ENCODE results near the gene WWC2.
"Not testable (repeated sequence)": the region's sequence is repeated elsewhere in the genome, so short reads cannot be mapped to it uniquely, and the experiment has no call there.

WWC2 gene

GRCh38 chr4:183152232-183152631 is 53.2 kb downstream of the WWC2 start:
- not testable (repeated sequence) for H3K9me3 ChIP-seq (ENCODE audit: low read length); H3K36me3 ChIP-seq (ENCODE audit: insufficient read depth, low read length); H2AFZ ChIP-seq (ENCODE audit: low read depth, low read length); H3K27me3 ChIP-seq (ENCODE audit: insufficient read depth, low read length); H3K4me3 ChIP-seq (ENCODE audit: low read length)
- H3K4me1 ChIP-seq (ENCODE audit: insufficient read depth, low read length), result peaks cover 14% of the 10 kb centered on the region

GRCh38 chr4:183153190-183153916 is 54.3 kb downstream of the WWC2 start:
- no peak overlapping the region for H3K4me3 ChIP-seq (ENCODE audit: low read length)
- H3K36me3 ChIP-seq (ENCODE audit: insufficient read depth, low read length), result no peaks in the 10 kb centered on the region

GRCh38 chr4:183154701-183155391 is 55.8 kb downstream of the WWC2 start:
- Histone ChIP-seq H3K36me3 (ENCODE audit: insufficient read depth, low read length) (no peaks in the 10 kb centered on the region), H2AFZ (ENCODE audit: low read depth, low read length) (no peak overlapping the region), H3K4me3 (ENCODE audit: low read length) (no peak overlapping the region), H3K9me3 (ENCODE audit: low read length) (no peaks in the 10 kb centered on the region), H3K4me1 (ENCODE audit: insufficient read depth, low read length) (peaks cover 12% of the 10 kb centered on the region), H3K27me3 (ENCODE audit: insufficient read depth, low read length) (no peaks in the 10 kb centered on the region)

More at GRCh38 chr4:183153190-183153916, 54.3 kb downstream of the WWC2 start:
- no peaks in the 10 kb centered on the region for H3K9me3 ChIP-seq (ENCODE audit: low read length)
- peaks cover 12% of the 10 kb centered on the region for H3K4me1 ChIP-seq (ENCODE audit: insufficient read depth, low read length)
- no peaks in the 10 kb centered on the region for H3K27me3 ChIP-seq (ENCODE audit: insufficient read depth, low read length)
- H2AFZ ChIP-seq (ENCODE audit: low read depth, low read length), result no peak overlapping the region

GRCh38 chr4:183155450-183156184 is 56.6 kb downstream of the WWC2 start:
- no peak overlapping the region for H2AFZ ChIP-seq (ENCODE audit: low read depth, low read length)
- no peaks in the 10 kb centered on the region for H3K36me3 ChIP-seq (ENCODE audit: insufficient read depth, low read length)
- no peaks in the 10 kb centered on the region for H3K27me3 ChIP-seq (ENCODE audit: insufficient read depth, low read length)
- H3K9me3 ChIP-seq (ENCODE audit: low read length), result no peaks in the 10 kb centered on the region
- no peak overlapping the region for H3K4me3 ChIP-seq (ENCODE audit: low read length)
- H3K4me1 ChIP-seq (ENCODE audit: insufficient read depth, low read length), result peaks cover 12% of the 10 kb centered on the region

DNA sequence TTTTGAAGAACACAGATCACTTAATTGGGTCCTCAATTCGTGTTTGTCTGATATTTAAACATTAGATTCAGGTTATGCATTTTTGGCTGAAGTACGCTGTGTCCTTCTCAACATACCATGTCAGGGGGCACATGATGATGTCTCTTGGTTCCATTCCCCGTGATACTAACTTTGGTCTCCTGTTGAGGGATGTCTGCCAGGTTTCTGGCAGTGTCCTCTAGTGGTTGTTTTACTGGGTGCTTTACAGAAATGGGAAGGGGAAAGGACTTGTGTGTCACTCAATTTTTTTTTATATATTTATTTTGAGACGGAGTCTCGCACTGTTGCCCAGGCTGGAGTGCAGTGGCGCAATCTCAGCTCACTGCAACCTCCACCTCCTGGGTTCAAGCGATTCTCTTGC is 58.2 kb downstream of the WWC2 start:
- Histone ChIP-seq H3K36me3 (ENCODE audit: insufficient read depth, low read length) (no peaks in the 10 kb centered on the region), H3K4me1 (ENCODE audit: insufficient read depth, low read length) (peaks cover 12% of the 10 kb centered on the region), H3K4me3 (ENCODE audit: low read length) (no peak overlapping the region), H3K27me3 (ENCODE audit: insufficient read depth, low read length) (no peaks in the 10 kb centered on the region), H2AFZ (ENCODE audit: low read depth, low read length) (no peak overlapping the region), H3K9me3 (ENCODE audit: low read length) (no peaks in the 10 kb centered on the region)

DNA sequence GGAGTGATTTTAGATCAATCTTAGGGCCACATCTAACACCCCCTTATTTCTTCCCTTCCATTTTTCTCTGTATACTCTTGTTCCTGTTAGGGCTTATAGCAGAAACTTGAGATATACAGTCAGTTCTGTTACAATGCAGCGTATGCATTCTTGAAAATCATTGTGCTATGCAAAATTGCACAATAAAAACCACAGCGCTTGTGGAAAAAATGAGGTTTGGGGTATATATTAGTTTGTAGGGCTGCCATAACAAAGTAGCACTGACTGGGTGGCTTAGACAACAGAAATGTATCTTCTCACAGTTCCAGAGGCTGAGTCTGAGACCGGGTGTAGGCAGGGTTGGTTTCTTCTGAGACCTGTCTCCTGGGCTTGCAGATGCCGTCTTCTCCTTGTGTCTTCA is 59.0 kb downstream of the WWC2 start:
- Histone ChIP-seq H3K27me3 (ENCODE audit: insufficient read depth, low read length) (no peaks in the 10 kb centered on the region), H2AFZ (ENCODE audit: low read depth, low read length) (no peak overlapping the region), H3K36me3 (ENCODE audit: insufficient read depth, low read length) (no peaks in the 10 kb centered on the region), H3K4me1 (ENCODE audit: insufficient read depth, low read length) (peaks cover 12% of the 10 kb centered on the region), H3K4me3 (ENCODE audit: low read length) (no peak overlapping the region), H3K9me3 (ENCODE audit: low read length) (no peaks in the 10 kb centered on the region)

DNA sequence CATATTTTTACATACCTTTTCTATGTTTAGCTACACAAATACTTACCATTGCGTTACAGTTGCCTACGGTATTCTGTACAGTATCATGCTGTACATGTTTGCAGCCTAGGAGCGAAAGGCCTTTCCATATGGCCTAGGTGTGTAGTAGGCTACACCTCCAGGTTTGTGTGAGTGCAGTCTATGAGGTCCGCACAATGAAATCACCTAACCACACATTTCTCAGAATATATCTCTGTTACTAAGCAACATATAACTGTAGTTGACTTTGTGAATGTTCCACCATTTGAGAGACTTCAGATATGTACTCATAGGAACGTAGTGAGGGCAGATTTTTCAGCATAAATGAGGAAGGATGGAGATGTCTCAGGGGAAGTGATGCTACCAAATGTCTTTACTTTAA is 62.6 kb downstream of the WWC2 start:
- Histone ChIP-seq H3K4me1 (ENCODE audit: insufficient read depth, low read length) (peaks cover 5% of the 10 kb centered on the region), H3K36me3 (ENCODE audit: insufficient read depth, low read length) (no peaks in the 10 kb centered on the region), H2AFZ (ENCODE audit: low read depth, low read length) (no peak overlapping the region), H3K27me3 (ENCODE audit: insufficient read depth, low read length) (no peaks in the 10 kb centered on the region), H3K4me3 (ENCODE audit: low read length) (no peak overlapping the region), H3K9me3 (ENCODE audit: low read length) (no peaks in the 10 kb centered on the region)

GRCh38 chr4:183163135-183163534 is 64.1 kb downstream of the WWC2 start:
- Histone ChIP-seq H3K27me3 (ENCODE audit: insufficient read depth, low read length) (no peaks in the 10 kb centered on the region), H3K36me3 (ENCODE audit: insufficient read depth, low read length) (no peaks in the 10 kb centered on the region), H3K4me1 (ENCODE audit: insufficient read depth, low read length) (peaks cover 5% of the 10 kb centered on the region), H3K4me3 (ENCODE audit: low read length) (no peak overlapping the region), H3K9me3 (ENCODE audit: low read length) (no peaks in the 10 kb centered on the region), H2AFZ (ENCODE audit: low read depth, low read length) (no peak overlapping the region)

DNA sequence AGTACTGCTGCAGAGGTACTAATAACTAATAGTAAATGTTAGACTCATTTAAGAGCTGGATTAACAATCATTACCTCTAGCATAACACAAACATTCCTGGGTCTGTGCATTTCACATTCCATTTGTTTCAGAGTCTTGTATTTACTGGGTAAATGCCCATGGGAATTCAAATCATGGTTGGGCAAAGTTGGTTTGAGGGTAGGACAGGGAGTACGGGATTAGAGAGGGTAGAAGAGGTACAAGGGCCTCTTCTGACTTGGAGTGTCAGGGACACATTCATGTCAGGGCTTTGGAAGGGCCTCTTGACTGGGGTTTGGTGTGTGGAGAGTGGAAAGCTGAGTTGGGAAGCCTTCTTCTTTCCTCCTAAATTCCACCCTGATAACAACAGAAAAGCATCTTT is 65.9 kb downstream of the WWC2 start:
- Histone ChIP-seq H3K9me3 (ENCODE audit: low read length) (no peaks in the 10 kb centered on the region), H3K4me1 (ENCODE audit: insufficient read depth, low read length) (peaks cover 5% of the 10 kb centered on the region), H3K4me3 (ENCODE audit: low read length) (no peak overlapping the region), H3K27me3 (ENCODE audit: insufficient read depth, low read length) (no peaks in the 10 kb centered on the region), H3K36me3 (ENCODE audit: insufficient read depth, low read length) (no peaks in the 10 kb centered on the region), H2AFZ (ENCODE audit: low read depth, low read length) (no peak overlapping the region)

DNA sequence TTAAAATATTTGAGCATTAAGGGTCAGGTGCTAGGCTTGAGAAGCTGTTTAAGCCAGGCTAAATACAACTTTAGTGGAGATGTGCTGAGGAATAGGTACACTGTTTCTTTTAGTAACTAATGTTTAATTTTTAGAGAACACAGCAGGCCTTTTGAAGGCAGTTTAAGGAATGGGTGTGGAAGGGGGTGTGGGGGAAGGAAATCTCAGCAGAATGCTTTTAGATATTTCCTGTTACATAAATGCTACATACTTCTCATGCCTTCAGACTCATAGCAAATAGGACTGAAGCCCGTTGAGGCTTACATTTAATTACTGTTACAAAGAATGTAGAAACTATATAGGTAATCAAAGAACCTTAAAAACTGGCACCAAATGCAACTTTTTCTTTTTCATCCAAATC is 66.3 kb downstream of the WWC2 start:
- Histone ChIP-seq H2AFZ (ENCODE audit: low read depth, low read length) (no peak overlapping the region), H3K36me3 (ENCODE audit: insufficient read depth, low read length) (no peaks in the 10 kb centered on the region), H3K9me3 (ENCODE audit: low read length) (no peaks in the 10 kb centered on the region), H3K4me1 (ENCODE audit: insufficient read depth, low read length) (peaks cover 5% of the 10 kb centered on the region), H3K27me3 (ENCODE audit: insufficient read depth, low read length) (no peaks in the 10 kb centered on the region), H3K4me3 (ENCODE audit: low read length) (no peak overlapping the region)

- Histone ChIP-seq H3K4me3 (ENCODE audit: low read length) (no peak overlapping the region), H3K4me1 (ENCODE audit: insufficient read depth, low read length) (peaks cover 12% of the 10 kb centered on the region), H2AFZ (ENCODE audit: low read depth, low read length) (no peak overlapping the region), H3K36me3 (ENCODE audit: insufficient read depth, low read length) (no peaks in the 10 kb centered on the region), H3K27me3 (ENCODE audit: insufficient read depth, low read length) (no peaks in the 10 kb centered on the region), H3K9me3 (ENCODE audit: low read length) (no peaks in the 10 kb centered on the region)
Observed at GRCh38 chr4:183170894-183171293, 71.8 kb downstream of the WWC2 start.

DNA sequence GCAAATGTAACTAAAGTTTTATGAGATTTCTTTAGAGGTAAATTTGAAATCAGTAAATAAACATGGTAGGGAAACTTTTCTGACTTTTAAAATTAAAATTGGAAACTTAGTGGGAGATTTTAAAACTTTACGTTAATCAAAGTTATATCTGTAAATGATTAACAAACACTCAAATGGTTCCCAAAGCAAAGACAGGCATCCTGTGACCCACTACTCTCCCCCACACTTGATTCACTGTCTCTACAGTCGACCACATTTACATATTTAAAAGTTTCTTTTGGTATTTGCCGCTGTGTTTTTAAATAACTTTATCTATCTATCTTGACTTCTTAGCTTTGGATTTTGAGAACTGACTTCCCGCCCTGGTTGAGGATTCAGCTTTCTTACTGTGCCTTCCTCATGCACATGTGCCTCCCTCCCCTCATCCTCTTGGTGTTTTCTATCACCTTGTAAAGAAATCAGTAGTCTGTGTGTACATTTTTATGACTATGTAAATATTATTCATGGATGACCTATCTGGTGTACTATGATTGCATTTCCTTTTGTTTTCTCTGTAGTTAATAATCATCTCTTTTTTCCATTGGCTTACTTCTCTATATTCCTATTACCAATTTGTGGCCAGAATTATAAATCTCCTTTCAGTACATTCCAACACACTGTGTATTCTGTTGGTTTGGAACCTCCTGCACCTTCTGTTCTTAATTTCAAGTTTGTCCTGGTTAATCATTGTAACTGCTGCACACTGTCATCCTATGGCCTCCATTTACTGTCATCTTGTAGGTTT is 72.6 kb downstream of the WWC2 start:
- H3K4me1 ChIP-seq (ENCODE audit: insufficient read depth, low read length), result peaks cover 14% of the 10 kb centered on the region

GRCh38 chr4:183172881-183173280 is 73.8 kb downstream of the WWC2 start:
- no peak overlapping the region for H3K4me3 ChIP-seq (ENCODE audit: low read length)
- no peaks in the 10 kb centered on the region for H3K27me3 ChIP-seq (ENCODE audit: insufficient read depth, low read length)
- no peaks in the 10 kb centered on the region for H3K36me3 ChIP-seq (ENCODE audit: insufficient read depth, low read length)

More for the DNA sequence above, 72.6 kb downstream of the WWC2 start:
- no peaks in the 10 kb centered on the region for H3K9me3 ChIP-seq (ENCODE audit: low read length)
- no peaks in the 10 kb centered on the region for H3K27me3 ChIP-seq (ENCODE audit: insufficient read depth, low read length)
- no peaks in the 10 kb centered on the region for H3K36me3 ChIP-seq (ENCODE audit: insufficient read depth, low read length)
- no peak overlapping the region for H2AFZ ChIP-seq (ENCODE audit: low read depth, low read length)
- no peak overlapping the region for H3K4me3 ChIP-seq (ENCODE audit: low read length)

More at GRCh38 chr4:183172881-183173280, 73.8 kb downstream of the WWC2 start:
- Histone ChIP-seq H3K4me1 (ENCODE audit: insufficient read depth, low read length) (peaks cover 14% of the 10 kb centered on the region), H2AFZ (ENCODE audit: low read depth, low read length) (no peak overlapping the region), H3K9me3 (ENCODE audit: low read length) (no peaks in the 10 kb centered on the region)
